ENCODE results near the gene DEUP1. TPM values are rescaled to one million over a fixed set of nuclear protein-coding genes. Genes with fewer than 3 reads are reported as not detected.
"Not testable (repeated sequence)": the region's sequence is repeated elsewhere in the genome, so short reads cannot be mapped to it uniquely, and the experiment has no call there.

Gene DEUP1
- total RNA-seq, 4 donors from 2014 or later = not detected

DNA sequence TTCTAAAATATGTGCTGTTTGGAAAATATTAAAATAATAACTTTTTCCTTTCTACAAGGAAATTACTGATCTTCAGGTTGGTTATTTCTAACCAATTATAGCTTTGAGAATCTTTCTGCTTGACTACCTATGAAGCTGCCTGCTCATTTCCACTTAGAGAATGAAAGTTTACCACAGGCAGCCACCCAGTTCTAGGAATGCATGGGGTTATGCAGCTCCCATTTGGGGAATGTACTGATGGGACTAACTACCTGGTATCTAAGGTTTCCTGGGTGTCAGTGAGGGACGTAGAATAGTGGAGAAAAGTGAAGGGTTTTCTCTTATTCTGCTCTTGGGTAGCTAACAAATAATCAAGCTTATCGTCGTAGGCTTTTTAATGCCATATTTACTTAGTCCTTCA, 73.4 kb downstream of the DEUP1 start:
- H3K27me3 ChIP-seq = no peaks in the 10 kb centered on the region
- no peak overlapping the region for H3K4me3 ChIP-seq
- H3K36me3 ChIP-seq = no peaks in the 10 kb centered on the region
- no peak overlapping the region for H3K27ac ChIP-seq
- no peak for TF ChIP-seq EP300 (IDR thresholded peaks at IDR 0.05)
- no peak for TF ChIP-seq POLR2AphosphoS5 (IDR thresholded peaks at IDR 0.05)
- TF ChIP-seq POLR2A (IDR thresholded peaks at IDR 0.05) = no peak
- TF ChIP-seq CTCF (IDR thresholded peaks at IDR 0.05) = no peak
- H3K4me1 ChIP-seq = no peaks in the 10 kb centered on the region
- no peaks in the 10 kb centered on the region for H3K9me3 ChIP-seq
- no peak for ATAC-seq
- WGBS, 2 donors (ENCODE audit: low coverage in 1 of 2) = 68 to 79% methylated on average over 3 of the region's 3 CpGs

DNA sequence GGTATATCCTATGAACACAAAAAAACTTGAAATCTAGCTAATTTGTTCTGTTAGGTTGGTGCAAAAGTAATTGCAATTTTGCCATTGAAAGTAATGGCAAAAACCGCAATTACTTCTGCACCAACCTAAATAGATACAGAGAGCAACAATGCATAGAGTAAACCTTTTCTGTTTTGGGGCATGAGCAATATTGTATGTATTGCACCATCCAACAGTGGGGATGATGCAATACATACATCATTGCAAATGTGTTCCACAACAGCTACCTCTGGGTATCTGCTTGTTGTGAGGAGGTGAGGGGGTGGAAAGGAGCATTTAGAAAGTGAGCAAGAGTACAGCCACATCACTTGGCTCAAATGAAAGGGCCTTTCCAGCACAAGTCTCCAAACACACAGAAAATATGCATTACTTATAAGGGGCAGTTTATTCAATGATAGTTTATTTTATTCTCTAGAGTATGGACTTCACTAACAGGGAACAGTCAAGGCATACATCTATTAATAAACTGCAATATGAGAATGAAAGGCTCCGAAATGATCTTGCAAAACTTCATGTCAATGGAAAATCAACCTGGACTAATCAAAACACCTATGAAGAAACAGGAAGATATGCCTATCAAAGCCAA, 77.3 kb downstream of the DEUP1 start:
- 72 to 90% methylated on average over 2 of the region's 2 CpGs for WGBS, 2 donors (ENCODE audit: low coverage in 1 of 2)
- Histone ChIP-seq H3K4me1 (no peaks in the 10 kb centered on the region), H3K27me3 (no peaks in the 10 kb centered on the region), H3K4me3 (no peak overlapping the region), H3K9me3 (no peaks in the 10 kb centered on the region), H3K36me3 (no peaks in the 10 kb centered on the region), H3K27ac (no peak overlapping the region)
- ATAC-seq = no peak
- TF ChIP-seq CTCF (IDR thresholded peaks at IDR 0.05) = no peak
- TF ChIP-seq POLR2A (IDR thresholded peaks at IDR 0.05) = no peak
- TF ChIP-seq EP300 (IDR thresholded peaks at IDR 0.05) = no peak
- no peak for TF ChIP-seq POLR2AphosphoS5 (IDR thresholded peaks at IDR 0.05)

- Histone ChIP-seq H3K4me1 (no peaks in the 10 kb centered on the region), H3K36me3 (no peaks in the 10 kb centered on the region), H3K4me3 (no peak overlapping the region), H3K27ac (no peak overlapping the region), H3K27me3 (no peaks in the 10 kb centered on the region), H3K9me3 (no peaks in the 10 kb centered on the region)
- no peak for ATAC-seq
- WGBS, 2 donors (ENCODE audit: low coverage in 1 of 2) = 68 to 71% methylated on average over 3 of the region's 3 CpGs
- no peak for TF ChIP-seq POLR2A (IDR thresholded peaks at IDR 0.05)
- no peak for TF ChIP-seq CTCF (IDR thresholded peaks at IDR 0.05)
- TF ChIP-seq EP300 (IDR thresholded peaks at IDR 0.05) = no peak
- TF ChIP-seq POLR2AphosphoS5 (IDR thresholded peaks at IDR 0.05) = no peak
Observed at GRCh38 chr11:93410441-93410840, 79.9 kb downstream of the DEUP1 start.

DNA sequence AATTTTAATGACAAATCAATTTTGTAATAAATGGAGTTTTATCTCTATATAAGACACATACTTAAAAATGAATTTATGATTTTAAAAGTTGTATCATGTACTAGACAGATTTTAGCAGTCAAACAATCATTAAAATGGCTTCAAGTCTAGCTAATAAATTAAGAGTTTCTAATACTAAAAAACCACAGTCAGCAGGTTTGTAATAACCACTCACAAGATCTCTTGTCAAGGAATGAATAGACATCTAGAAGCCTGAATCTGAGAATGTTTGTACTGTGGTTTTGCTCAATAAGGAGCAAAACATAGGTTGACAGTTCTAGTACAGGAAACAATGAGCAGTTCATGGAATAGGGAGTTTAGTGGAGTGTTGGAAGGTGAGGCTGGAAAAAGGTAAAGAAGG, 81.2 kb downstream of the DEUP1 start:
- no peak for TF ChIP-seq EP300 (IDR thresholded peaks at IDR 0.05)
- no peak for TF ChIP-seq POLR2A (IDR thresholded peaks at IDR 0.05)
- no peak for TF ChIP-seq POLR2AphosphoS5 (IDR thresholded peaks at IDR 0.05)
- no peak for TF ChIP-seq CTCF (IDR thresholded peaks at IDR 0.05)
- Histone ChIP-seq H3K27ac (no peak overlapping the region), H3K36me3 (no peaks in the 10 kb centered on the region), H3K27me3 (no peaks in the 10 kb centered on the region), H3K9me3 (no peaks in the 10 kb centered on the region), H3K4me1 (no peaks in the 10 kb centered on the region), H3K4me3 (no peak overlapping the region)
- ATAC-seq = no peak

DNA sequence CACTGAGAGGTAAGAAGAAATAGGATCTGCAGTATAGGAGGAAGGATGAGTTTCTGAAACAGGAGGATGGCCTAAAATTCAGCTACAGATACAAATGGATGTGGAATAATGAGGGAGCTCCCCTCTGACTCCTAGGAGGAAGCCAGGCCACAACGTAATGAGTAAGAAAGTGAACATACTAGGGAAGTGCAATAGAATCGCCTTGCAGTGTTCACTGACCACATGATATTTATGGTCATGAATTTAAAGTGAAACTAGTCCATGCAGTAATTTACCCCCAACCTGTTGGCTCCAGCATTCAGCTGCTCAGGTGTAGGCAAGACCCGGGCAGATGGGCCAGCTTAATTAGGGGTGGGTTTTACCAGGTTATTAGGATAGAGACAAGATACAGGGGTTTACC, 101.7 kb downstream of the DEUP1 start:
- WGBS, 2 donors (ENCODE audit: low coverage in 1 of 2) = 48 to 85% methylated on average over 2 to 3 of the region's 3 CpGs
- H3K9me3 ChIP-seq = no peaks in the 10 kb centered on the region

GRCh38 chr11:93443232-93443631, 112.7 kb downstream of the DEUP1 start:
- not testable (repeated sequence) for H3K4me3 ChIP-seq, H3K27ac ChIP-seq, H3K27me3 ChIP-seq, H3K36me3 ChIP-seq, H3K4me1 ChIP-seq, ATAC-seq
- 80 to 100% methylated on average over 2 of the region's 2 CpGs for WGBS, 2 donors (ENCODE audit: low coverage in 1 of 2)
- peaks cover 0 to 14% (median 0%) of the 10 kb centered on the region in 3 donors for H3K9me3 ChIP-seq

More for the DNA sequence above, 101.7 kb downstream of the DEUP1 start:
- Histone ChIP-seq H3K4me1 (no peaks in the 10 kb centered on the region), H3K27me3 (no peaks in the 10 kb centered on the region), H3K36me3 (no peaks in the 10 kb centered on the region), H3K4me3 (no peak overlapping the region), H3K27ac (no peak overlapping the region)
- ATAC-seq = no peak
- no peak for TF ChIP-seq EP300 (IDR thresholded peaks at IDR 0.05)
- TF ChIP-seq CTCF (IDR thresholded peaks at IDR 0.05) = no peak
- TF ChIP-seq POLR2AphosphoS5 (IDR thresholded peaks at IDR 0.05) = no peak
- TF ChIP-seq POLR2A (IDR thresholded peaks at IDR 0.05) = no peak
